ENCODE measurements around the gene SPINK9.

The SPINK9 gene

DNA sequence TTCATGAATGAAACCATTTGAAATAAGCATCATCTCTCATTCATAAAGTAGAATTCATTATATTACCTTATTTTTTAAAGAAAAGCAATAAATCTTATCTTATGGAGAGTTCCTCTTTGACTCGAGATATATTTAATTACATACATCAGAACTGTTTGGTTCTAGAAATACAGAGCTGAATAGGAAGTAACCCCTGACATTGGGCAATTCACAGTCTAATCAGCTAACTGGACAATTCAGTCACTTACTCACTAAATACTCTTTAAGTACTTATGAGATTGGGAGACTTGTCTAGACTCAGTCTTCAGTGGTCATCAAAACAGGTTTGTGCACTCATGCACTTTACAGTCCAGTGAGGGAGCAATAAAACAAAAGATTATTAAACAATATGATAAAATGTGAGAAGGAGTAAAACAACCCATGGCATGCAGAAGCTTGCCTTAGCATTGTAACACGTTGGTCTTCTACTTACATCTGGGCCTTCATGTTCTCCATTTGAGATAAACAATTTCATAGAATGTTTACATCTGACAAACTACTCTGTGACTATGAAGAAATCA, 36.9 kb downstream of the SPINK9 start:
- no peak for DNase-seq

DNA sequence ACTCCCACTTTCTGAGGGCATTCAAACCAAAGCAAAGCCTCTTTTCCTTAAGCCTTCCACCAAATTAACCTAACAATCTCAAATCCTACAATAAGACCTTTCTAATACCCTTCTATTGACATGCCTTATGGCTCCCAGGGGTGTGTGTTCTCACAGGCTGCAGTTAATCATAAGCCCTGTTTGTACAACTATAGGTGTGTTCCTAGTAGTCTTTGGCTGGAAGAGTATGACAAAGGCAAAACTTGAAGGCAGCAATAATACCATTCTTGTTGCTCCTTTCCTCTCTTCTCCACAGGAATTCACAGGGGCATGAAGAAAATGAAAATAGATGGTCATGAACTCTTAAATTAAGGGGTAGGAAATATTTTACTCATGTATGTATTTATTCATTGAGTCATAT, 37.5 kb downstream of the SPINK9 start:
- no peak for DNase-seq

DNA sequence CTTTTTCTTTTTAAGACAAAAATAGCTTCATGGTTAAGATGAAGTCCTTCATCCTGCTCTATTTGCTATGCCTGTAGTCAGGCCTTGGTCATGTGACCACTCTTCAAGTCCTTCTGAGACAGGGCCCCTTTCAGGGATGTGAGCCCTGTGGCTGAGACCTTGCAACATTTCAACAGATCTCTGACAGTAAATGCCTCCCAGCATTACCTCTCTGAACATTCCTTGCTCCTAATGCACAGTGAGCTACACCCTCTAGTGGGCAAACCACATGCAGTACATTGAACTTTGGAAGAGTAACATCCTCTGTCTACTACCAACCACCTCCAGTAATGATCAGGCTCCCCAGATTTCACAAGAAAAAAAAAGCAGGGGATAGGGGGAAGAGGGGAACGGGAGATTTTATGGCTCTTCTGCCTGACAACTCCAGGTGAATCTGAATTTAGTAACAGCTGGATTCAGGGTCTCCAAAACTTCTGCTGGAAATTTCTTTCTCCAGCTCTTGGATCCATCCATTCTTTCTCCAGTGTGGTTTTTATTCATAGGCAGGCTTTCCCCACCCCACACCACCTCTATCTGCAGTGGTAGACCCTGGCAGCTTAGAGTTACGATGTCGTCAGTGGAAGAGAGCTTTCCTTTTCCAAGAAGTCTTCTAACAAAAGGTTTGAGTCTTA, 39.5 kb downstream of the SPINK9 start:
- DNase-seq: no peak

DNA sequence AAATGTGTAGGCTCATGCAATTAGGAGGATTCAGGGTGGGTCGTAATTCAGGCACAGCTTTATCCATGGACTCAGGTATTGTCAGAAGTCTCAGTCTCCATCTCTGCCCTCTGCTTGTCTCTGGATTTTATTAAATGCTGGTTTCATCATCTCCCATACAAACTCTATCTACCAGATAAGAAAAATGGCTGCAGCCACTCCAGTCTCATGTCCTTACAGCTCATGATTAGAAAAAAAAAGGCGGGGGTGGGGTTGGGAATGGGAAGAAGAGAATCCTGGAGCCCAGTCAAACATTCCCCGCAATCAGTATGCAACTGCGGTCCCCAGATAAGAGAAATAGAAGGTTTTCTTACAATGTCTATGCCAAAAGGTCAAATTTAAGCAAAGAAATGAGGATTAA, 40.8 kb downstream of the SPINK9 start:
- no peak for DNase-seq

DNA sequence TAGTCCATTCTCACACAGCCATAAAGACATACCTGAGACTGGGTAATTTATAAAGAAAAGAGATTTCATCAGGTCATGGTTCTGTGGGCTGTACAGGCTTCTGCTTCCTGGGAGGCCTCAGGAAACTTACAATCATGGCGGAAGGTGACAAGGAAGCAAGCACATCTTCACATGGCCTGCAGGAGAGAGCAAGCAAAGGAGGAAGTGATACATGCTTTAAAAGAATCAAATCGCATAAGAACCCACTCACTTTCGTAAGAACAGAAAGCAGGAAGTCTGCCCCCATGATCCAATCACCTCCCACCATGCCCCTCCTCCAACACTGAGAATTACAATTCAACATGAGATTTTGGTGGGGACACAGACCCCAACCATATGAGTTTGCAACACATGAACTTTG, 43.3 kb downstream of the SPINK9 start:
- DNase-seq: no peak

DNA sequence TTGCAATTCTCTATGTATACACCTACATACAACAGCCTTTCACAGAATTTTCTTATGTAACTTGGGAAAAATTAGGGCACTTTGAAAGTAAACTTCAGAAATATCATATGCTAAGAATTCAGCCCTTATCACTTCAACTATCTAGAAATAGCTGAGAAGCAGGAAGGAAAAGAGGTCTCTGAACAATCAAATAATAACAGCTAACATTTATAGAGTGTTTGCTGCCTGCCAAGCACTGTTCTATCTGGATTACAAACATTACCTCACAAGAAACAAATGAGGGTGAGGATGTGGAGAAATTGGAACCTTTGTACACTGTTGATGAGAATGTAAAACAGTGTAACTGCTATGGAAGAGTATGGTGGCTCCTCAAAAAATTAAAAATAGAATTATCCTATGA, 44.0 kb downstream of the SPINK9 start:
- no peak for DNase-seq

DNA sequence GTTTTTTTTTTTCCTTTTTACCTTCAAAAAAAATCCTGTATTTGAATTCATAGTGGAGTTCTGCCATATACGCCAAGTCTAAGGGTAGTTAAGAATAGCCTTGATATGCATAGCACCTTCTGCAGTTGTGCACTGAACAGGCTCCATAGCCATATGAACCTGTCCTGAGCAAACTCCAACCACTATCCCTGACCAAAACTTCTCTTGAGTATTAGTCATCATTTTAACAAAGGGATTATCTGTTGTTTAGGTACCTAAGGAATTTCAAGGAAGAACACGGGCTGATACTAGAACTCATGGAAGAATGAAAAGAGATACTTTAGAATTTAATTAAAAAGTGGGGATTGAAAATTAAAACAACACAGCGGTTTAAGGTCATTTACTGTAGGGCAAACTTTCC, 46.5 kb downstream of the SPINK9 start:
- DNase-seq: no peak

DNA sequence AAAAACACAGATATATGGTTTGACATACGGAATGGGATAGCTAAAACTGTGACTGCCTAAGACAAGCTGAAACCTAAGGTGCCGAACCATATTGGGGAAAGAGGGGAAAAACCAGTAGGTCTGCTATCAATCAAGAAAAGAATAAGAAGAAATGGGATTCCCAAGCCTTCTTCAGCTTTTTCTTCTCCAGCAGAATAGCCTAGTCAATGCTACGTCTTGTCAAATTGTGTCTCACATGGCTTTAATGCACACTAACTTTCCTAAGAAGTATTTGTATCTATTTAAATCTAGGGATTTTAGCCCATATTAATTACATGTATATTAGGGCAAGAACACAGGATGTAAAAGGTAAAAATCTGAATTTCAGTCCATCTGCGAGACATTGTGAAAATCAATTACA, 47.6 kb downstream of the SPINK9 start:
- no peak for DNase-seq

DNA sequence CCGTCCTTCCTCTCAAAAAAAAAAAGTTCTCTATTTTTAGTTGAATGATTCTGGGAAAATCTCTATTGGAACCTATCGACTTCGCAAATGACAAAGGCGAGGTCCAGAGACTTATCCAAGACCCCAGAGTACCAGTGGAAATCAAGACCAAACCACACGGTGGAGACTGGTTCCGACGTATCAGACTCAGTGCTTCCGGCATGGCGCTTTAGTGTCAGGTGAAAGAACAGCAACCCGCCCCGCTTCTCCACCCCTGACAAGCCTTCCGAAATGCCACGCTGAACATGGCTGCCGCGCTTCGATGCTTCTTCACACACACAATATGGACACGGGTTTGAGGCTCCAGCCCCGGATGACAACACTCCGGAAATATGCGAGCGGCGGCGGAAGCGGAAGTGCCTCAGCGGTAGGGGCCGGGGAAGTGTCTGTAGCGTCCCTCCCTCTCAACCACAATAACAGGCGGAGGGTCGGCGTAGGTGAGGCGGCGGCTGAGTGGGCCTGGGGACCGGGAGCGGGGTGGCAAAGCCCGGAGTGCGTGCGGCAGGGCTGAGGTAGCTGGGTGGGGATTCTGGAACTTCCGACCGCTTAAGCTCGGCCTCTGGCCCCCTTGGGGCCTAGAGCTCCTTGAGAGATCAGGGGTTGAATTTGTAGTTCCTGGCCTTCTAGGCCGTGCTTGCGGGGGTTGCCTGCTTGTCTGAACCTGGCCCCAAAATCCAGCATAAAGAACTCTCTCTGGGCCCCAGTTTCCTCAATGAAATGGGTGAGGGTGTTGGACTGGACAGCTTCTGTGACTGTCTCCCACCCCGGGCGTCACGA, 48.4 kb downstream of the SPINK9 start, which contains the start of gene FBXO38:
Gene FBXO38, plus strand, starts transcription at position 395 of the 816 bp plus-strand sequence. CDS start 10,819 bp downstream, outside the sequence.
- peak; percentile 89 to 95 for DNase-seq

DNA sequence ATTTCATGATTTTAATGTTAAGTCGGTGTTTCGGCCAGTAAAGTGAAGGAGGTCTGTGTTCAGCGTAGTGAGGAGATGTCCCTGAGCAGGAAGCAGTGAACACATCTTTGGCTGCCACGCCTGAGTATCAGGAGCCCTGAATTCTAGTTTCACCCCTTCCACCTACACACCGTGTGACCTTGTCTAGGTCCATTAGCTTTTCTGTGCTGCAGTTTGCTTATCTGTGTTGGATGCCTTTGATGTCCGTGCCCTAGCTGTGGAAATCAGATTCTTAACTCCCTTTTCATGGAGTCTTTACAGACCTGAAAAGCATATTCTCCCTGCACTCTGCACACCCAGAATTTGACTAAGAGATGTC, 49.0 kb downstream of the SPINK9 start:
- no peak for DNase-seq

DNA sequence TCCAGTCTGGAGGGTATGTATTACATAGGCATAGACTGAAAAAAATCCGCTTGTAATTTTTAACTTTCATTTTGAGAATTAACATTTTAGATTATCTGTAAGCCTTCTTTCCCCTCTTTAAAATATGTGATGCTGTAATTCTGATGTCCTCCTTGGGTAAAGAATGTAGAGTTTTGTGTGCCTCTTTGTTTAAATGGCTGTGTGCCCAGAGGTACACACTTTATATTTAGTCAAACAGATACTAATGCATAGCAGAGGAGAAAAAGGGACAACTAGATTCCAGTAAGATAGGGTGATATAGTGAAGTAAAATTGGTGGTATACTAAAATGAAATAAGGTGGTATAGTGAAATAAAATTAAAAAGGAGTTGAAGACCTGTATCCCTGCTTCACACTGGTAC, 49.7 kb downstream of the SPINK9 start:
- DNase-seq: no peak

DNA sequence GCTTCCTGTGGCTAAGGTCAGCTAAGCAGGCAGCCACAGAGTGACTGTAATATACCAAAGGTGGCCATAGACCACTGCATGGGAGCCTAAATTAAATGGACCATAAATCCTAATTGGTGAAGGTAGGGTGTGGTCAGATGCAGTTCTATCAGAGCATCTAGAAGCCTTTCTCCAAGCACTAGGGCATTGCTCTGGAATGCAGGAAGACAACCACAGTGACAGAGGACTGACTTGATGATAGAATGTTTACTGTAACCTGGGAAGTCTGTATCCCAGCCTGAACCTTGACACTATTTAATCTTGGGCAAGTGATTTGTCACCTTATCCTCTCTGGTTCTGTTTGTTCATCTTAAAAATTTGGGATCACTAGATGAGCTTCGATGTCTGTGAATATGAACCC, 50.7 kb downstream of the SPINK9 start:
- DNase-seq: no peak

DNA sequence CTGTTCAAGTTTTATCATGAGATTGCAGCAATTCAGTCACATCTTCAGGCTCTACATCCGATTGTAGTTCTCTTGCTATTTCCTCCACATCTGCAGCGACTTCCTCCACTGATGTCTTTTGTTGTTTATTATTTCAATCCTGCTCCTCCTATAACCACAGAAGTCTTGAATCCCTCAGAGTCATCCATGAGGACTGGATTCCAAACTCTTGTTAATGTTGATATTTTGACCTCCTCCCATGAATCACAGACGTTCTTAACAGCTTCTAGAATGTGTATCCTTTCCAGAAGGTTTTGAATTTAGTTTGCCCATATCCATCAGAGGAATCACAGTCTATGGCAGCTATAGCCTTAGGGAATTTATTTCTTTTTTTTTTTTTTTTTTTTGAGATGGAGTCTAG, 52.0 kb downstream of the SPINK9 start:
- DNase-seq: no peak

DNA sequence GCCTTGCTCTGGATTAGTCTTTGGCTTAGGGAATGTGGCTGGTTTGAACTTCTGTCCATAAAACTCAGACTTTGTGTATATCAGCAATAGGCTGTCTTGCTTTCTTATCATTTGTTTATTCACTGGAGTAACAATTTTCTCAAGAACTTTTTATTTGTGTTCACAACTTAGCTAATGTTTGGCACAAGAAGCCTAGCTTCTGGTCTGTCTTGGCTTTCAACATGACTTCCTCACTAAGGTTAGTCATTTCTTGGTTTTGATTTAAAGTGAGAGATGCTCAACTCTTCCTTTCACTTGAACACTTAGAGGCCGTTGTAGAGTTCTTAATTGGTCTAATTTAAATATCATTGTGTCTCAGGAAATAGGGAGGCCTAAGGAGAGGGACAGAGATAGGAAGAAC, 53.3 kb downstream of the SPINK9 start:
- no peak for DNase-seq

Data from NCI-H187 (cell line).